HG03521 (cell line): Measurements from ENCODE around the gene KCNJ12.

ENCODE experiments used
- ATAC-seq: cut with Tn5 transposase; IDR thresholded peaks from one replicate; pipeline ENCODE4 v1.9.1; 2021; ENCODE audit warnings: mild to moderate bottlenecking, moderate library complexity; ENCODE audit not compliant: unreplicated experiment

The KCNJ12 gene

DNA sequence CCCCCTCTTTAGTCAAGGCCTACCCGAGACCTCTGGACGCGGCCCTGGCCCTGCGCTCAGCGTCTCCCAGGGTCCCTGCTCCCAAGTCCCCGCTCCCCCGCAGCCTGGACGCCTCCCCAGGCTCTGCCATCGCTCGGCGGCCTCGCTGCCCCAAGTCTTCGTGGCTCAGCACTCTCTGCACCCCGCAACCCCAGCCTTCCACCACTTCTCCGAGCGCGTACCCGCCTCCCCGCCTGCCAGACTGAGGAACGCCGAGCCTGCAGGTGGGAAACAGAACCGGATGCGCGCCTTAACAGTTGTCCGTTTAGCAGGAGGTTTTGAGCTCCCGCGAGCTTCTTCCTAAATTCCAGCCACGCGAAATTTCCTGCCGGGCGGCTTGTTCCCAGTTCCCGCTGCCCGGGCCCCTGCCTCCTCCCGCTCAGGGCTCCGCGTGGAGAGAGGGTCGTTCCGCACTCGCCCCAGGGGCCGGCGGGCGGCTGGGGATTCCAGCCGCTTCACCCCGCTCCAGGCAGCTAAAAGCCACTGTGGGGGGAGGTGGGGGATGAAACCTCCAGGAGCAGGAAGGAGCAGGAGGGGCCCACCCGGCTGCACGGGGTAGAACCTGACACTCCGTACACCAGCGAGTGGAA lies 87.7 kb downstream of the KCNJ12 start:
- ATAC-seq: no peak

DNA sequence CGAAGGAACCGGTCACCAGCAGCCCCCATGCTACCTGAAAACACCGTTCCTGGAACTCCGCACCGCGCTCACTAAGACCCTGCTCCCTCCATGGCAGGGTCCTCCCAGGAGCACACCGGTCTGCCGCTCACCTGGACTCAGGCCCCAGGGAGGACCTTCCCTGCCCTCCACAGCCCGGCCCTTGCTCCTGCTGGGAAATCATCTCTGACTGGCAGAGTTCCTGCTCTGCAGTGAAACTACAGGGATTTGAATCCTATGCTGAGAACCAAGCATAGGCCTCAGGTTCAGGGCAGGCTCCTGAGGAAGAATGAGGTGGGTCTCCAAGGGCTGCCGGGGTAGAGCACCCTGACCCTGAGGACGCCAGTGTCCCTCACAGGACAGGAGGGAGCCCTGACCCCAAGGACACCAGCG lies 88.5 kb downstream of the KCNJ12 start:
- no peak for ATAC-seq

DNA sequence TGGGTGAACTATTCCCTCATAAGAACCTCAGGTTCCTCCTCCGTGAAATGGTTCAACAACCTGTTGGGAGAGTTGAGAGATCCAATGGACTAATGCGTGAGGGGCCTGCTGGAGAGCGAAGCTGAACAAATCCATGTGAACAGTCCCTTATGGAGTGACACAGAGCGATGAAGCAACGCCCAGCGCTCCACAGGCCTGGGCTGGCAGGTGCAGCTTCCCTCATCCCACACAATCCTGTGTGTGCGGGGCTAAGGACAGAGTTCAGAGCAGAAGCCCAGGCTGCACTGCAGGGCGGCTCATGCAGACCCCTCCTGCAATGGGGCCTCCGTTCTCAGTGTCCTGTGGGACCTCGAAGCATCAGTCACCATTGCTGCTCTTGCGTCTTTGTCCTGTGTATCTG lies 90.4 kb downstream of the KCNJ12 start:
- ATAC-seq: no peak

DNA sequence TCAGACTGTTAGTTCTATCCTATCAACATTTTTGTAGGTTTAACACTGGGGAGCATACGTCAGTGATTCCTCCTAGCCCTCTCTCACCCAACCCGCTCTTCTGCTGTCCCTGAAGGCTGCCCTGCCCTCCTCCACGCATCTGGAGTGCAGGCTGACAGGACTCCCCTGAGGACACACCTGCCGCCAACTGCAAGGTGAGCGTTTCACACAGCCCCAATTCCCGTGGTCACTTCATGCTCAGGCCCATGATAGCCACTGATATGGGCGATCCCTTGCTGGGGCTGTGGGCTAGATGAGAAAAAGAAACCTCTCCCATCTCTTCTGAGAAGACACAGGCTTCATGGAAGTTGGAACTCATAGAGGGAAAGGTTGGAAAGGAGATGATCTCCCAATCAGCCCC lies 91.0 kb downstream of the KCNJ12 start:
- no peak for ATAC-seq

DNA sequence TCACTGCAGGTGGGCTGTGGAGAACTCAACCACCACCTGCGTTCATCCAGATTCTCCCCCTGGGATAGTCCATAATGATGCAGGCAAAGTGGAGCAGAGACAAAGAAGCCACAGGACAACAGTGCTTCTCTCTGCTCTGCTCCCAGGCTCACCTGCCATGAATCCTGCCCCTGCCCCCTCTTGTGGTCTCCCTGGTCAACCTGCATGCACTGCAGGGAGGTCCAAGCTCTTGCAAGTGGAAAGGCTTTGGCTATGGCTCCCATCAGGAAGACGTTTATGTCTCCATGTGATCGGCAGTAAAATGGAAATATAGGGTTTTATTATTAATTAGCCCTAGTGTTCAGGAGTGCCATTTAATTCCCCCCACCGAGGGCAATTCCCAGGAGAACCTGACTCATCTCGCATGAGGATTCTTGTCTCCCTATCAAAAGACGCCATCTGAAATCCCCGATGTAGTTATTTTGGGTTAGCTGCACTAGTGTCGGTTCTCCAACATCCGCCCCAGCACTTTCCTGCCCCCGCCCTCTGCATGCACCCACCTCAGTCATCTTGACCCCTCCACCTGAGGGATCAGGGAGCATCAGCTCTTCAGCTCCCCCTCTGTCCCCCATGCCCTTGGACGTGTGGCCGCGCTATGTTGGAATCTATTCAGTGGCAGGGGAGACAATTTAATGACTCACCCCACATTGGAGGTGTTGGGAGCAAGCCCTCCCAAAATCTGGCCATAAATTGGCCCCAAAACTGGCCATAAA lies 91.8 kb downstream of the KCNJ12 start:
- ATAC-seq: no peak
